ENCODE measurements around the gene SOX15.

DNA sequence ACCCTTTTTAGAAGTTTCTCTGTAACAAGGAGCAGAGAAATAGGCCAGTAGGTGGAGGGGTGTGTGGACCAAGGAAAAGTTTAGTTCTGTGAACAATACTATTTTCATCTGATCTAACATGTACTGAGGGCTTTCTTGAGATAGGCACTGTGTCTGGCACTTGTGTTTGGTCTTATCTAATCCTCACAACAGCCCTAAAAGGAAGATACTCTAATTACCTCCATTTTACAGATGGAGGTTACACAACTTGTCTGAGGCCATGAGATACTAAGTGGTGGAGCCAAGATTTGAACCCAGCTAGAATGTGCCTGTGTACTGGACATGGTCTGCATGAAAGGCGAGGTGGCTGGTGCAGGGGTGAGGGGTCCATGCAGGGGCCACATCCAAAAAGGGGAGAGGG, 36.5 kb downstream of the SOX15 start:
- TF ChIP-seq, protein P1, sequence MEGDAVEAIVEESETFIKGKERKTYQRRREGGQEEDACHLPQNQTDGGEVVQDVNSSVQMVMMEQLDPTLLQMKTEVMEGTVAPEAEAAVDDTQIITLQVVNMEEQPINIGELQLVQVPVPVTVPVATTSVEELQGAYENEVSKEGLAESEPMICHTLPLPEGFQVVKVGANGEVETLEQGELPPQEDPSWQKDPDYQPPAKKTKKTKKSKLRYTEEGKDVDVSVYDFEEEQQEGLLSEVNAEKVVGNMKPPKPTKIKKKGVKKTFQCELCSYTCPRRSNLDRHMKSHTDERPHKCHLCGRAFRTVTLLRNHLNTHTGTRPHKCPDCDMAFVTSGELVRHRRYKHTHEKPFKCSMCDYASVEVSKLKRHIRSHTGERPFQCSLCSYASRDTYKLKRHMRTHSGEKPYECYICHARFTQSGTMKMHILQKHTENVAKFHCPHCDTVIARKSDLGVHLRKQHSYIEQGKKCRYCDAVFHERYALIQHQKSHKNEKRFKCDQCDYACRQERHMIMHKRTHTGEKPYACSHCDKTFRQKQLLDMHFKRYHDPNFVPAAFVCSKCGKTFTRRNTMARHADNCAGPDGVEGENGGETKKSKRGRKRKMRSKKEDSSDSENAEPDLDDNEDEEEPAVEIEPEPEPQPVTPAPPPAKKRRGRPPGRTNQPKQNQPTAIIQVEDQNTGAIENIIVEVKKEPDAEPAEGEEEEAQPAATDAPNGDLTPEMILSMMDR (IDR thresholded peaks at IDR 0.05) = no peak
- TF ChIP-seq POLR2A (IDR thresholded peaks at IDR 0.05) = no peak

Data from lower leg skin (tissue), 3 donors.